ENCODE measurements around the gene ZBTB45. TPM values are rescaled to one million over a fixed set of nuclear protein-coding genes. Genes with fewer than 3 reads are reported as not detected.
"Not testable (repeated sequence)": the region's sequence is repeated elsewhere in the genome, so short reads cannot be mapped to it uniquely, and the experiment has no call there.

The ZBTB45 gene
- total and polyA plus RNA-seq, 2 donors (not counting 3 experiments of a cell fraction or from before 2014, with no cell fraction given), result 17.8 to 21.8 TPM

DNA sequence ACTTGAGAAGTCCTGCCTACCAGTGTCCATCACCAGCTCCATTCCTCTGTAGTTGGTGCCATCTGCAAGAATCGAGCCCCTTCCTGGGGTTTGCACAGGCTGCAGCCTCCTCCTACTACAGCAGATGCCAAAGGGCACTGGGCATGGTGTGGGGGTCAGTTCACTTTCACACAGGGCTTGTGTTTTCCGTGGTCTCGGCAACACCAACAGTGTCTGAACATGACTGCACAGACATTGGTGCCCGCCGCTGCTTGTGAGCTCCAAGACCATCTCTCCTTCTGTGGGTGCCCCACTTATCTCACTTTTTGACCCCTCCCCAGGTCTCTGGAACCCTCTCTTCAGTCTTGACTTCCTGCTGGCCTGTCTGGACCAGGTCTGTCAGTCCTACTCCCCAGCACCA is 28.2 kb downstream of the ZBTB45 start:
- FAIRE-seq, result no peak
- no peaks in the 10 kb centered on the region for H3K79me2 ChIP-seq (ENCODE audit: control insufficient read depth, insufficient read depth, low read length)
- H3K9ac ChIP-seq (replicated peaks; ENCODE audit: extremely low read depth, insufficient read depth, low read length), result no peak overlapping the region
- intact Hi-C loops (cut with micrococcal nuclease) (no loop called here), dilution Hi-C loops (cut with MboI; ENCODE audit: extremely low pct_ligation_motif_present, low sequenced_read_pairs) (no loop called here)
- H3K4me3 ChIP-seq (replicated peaks in 1 of 3; ENCODE audit: insufficient read depth in 1 of 3, low read depth in 1 of 3, low read length in 3 of 3), result no peak overlapping the region
- H3K4me2 ChIP-seq (ENCODE audit: insufficient read depth, low read length), result no peak overlapping the region
- no peaks in the 10 kb centered on the region for H3K36me3 ChIP-seq (ENCODE audit: control insufficient read depth in 2 of 2, extremely low read depth in 1 of 2, insufficient read depth in 2 of 2, low read length in 2 of 2)
- H3K9me1 ChIP-seq (replicated peaks; ENCODE audit: control insufficient read depth, extremely low read depth, insufficient read depth, low read length), result no peaks in the 10 kb centered on the region
- no peak for DNase-seq (ENCODE audit: low read depth, low spot score)
- ChIA-PET POLR2A (no interaction called here), CTCF (no interaction called here)
- BruUV-seq (replicated peaks), result no TSS peak
- H3K27me3 ChIP-seq (ENCODE audit: control insufficient read depth in 2 of 2, insufficient read depth in 2 of 2, low read length in 2 of 2), result no peaks in the 10 kb centered on the region
- TF ChIP-seq MYC (IDR thresholded peaks at IDR 0.05; ENCODE audit: low read depth, low read length) (no peak), POLR2A (IDR thresholded peaks at IDR 0.05; ENCODE audit: low read depth, low read length) (no peak), JUN (IDR thresholded peaks at IDR 0.05; ENCODE audit: borderline replicate concordance, insufficient read depth, insufficient read length, low read depth) (no peak), GATA2 (IDR thresholded peaks at IDR 0.05; ENCODE audit: insufficient read depth, insufficient read length, low read depth, low read length) (no peak), POLR2AphosphoS5 (IDR thresholded peaks at IDR 0.05; ENCODE audit: insufficient read depth, low read depth, low read length) (no peak), EZH2 (IDR thresholded peaks at IDR 0.05; ENCODE audit: borderline replicate concordance, low read depth, low read length, severe bottlenecking) (no peak), FOS (IDR thresholded peaks at IDR 0.05; ENCODE audit: borderline replicate concordance, insufficient read depth, low read length) (no peak)
- TF ChIP-seq, protein P1, sequence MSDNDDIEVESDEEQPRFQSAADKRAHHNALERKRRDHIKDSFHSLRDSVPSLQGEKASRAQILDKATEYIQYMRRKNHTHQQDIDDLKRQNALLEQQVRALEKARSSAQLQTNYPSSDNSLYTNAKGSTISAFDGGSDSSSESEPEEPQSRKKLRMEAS (IDR thresholded peaks at IDR 0.05; ENCODE audit: insufficient read depth, insufficient read length), result no peak
- TF ChIP-seq, protein P2, sequence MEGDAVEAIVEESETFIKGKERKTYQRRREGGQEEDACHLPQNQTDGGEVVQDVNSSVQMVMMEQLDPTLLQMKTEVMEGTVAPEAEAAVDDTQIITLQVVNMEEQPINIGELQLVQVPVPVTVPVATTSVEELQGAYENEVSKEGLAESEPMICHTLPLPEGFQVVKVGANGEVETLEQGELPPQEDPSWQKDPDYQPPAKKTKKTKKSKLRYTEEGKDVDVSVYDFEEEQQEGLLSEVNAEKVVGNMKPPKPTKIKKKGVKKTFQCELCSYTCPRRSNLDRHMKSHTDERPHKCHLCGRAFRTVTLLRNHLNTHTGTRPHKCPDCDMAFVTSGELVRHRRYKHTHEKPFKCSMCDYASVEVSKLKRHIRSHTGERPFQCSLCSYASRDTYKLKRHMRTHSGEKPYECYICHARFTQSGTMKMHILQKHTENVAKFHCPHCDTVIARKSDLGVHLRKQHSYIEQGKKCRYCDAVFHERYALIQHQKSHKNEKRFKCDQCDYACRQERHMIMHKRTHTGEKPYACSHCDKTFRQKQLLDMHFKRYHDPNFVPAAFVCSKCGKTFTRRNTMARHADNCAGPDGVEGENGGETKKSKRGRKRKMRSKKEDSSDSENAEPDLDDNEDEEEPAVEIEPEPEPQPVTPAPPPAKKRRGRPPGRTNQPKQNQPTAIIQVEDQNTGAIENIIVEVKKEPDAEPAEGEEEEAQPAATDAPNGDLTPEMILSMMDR (IDR thresholded peaks at IDR 0.05; ENCODE audit: extremely low read depth in 1 of 2, insufficient read depth in 1 of 2, low read depth in 1 of 2, low read length in 2 of 2), result no peak
- no peak overlapping the region for H2AFZ ChIP-seq (ENCODE audit: low read depth, low read length)
- H4K20me1 ChIP-seq (replicated peaks; ENCODE audit: control insufficient read depth, extremely low read depth, insufficient read depth, low read length), result no peaks in the 10 kb centered on the region
- no peak overlapping the region for H3K27ac ChIP-seq (ENCODE audit: insufficient read depth, low read depth, low read length)
- H3K9me3 ChIP-seq (replicated peaks; ENCODE audit: control insufficient read depth, insufficient read depth, low read length), result no peaks in the 10 kb centered on the region
- H3K4me1 ChIP-seq (ENCODE audit: control insufficient read depth, extremely low read depth, insufficient read depth, low read length), result no peaks in the 10 kb centered on the region

DNA sequence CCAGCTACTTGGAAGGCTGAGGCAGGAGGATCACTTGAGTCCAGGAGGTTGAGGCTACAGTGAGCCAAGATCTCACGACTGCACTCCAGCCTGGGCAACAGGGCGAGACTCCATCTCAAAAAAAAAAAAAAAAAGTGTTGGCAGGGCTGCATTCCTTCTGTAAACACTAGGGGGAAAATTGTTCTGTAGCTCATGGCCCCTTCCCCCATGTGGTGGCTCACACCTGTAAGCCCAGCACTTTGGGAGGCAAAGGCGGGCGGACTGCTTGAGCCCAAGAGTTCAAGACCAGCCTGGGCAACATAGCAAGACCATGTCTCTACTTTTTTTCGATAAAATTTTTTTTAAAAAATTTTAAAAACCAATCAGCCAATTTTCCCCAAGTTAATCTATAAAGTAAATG is 35.3 kb downstream of the ZBTB45 start:
- POLR2A ChIA-PET; H3K9me1 ChIP-seq (replicated peaks; ENCODE audit: control insufficient read depth, extremely low read depth, insufficient read depth, low read length); H3K36me3 ChIP-seq (ENCODE audit: control insufficient read depth in 2 of 2, extremely low read depth in 1 of 2, insufficient read depth in 2 of 2, low read length in 2 of 2); intact Hi-C loops (cut with micrococcal nuclease); H3K9me3 ChIP-seq (replicated peaks; ENCODE audit: control insufficient read depth, insufficient read depth, low read length); FAIRE-seq; H3K4me2 ChIP-seq (ENCODE audit: insufficient read depth, low read length); H3K9ac ChIP-seq (replicated peaks; ENCODE audit: extremely low read depth, insufficient read depth, low read length); H3K79me2 ChIP-seq (ENCODE audit: control insufficient read depth, insufficient read depth, low read length); H3K4me3 ChIP-seq (replicated peaks in 1 of 3; ENCODE audit: insufficient read depth in 1 of 3, low read depth in 1 of 3, low read length in 3 of 3); H2AFZ ChIP-seq (ENCODE audit: low read depth, low read length); H4K20me1 ChIP-seq (replicated peaks; ENCODE audit: control insufficient read depth, extremely low read depth, insufficient read depth, low read length); H3K4me1 ChIP-seq (ENCODE audit: control insufficient read depth, extremely low read depth, insufficient read depth, low read length); dilution Hi-C loops (cut with MboI; ENCODE audit: extremely low pct_ligation_motif_present, low sequenced_read_pairs); CTCF ChIA-PET; H3K27me3 ChIP-seq (ENCODE audit: control insufficient read depth in 2 of 2, insufficient read depth in 2 of 2, low read length in 2 of 2); H3K27ac ChIP-seq (ENCODE audit: insufficient read depth, low read depth, low read length); DNase-seq (ENCODE audit: low read depth, low spot score); BruUV-seq (replicated peaks): not testable (repeated sequence)
